SK-N-SH treated with all-trans-retinoic acid at 6 μM for 48 hours (cell line): ENCODE data around the gene ARHGEF11.

Experiments
- ATAC-seq: fragments of 200-7000 bp; cut with Tn5 transposase; 3 replicates; pipeline ENCODE4 v1.9.1; 2020; ENCODE audit warnings: mild to moderate bottlenecking, moderate library complexity
- ARNTL ChIP-seq: fragments of 450-650 bp; formaldehyde crosslinking; IDR thresholded peaks from 2 replicates; pipeline ENCODE4 v1.5.0; 2020; ENCODE audit warnings: low read depth, mild to moderate bottlenecking, moderate library complexity, borderline replicate concordance
- CSDC2 ChIP-seq: fragments of 250-450 bp; sonication (Bioruptor Pico); IDR thresholded peaks from 2 replicates; pipeline ENCODE4 v1.5.0; 2020; ENCODE audit warnings: mild to moderate bottlenecking, moderate library complexity
- ESRRG ChIP-seq: fragments of 250-450 bp; sonication (Bioruptor Pico); IDR thresholded peaks from 2 replicates; pipeline ENCODE4 v1.6.1; 2021; ENCODE audit warnings: mild to moderate bottlenecking
- GLIS3 ChIP-seq: fragments of 250-450 bp; sonication (Bioruptor Pico); IDR thresholded peaks from 2 replicates; pipeline ENCODE4 v1.5.0; 2020; ENCODE audit warnings: mild to moderate bottlenecking, moderate library complexity
- OSR1 ChIP-seq: fragments of 250-450 bp; sonication (Bioruptor Pico); IDR thresholded peaks from 2 replicates; pipeline ENCODE4 v1.8.0; 2022; ENCODE audit warnings: moderate library complexity, mild to moderate bottlenecking, inconsistent platforms
- PPARA ChIP-seq: fragments of 250-450 bp; sonication (Bioruptor Pico); IDR thresholded peaks from 2 replicates; pipeline ENCODE4 v1.5.0; 2020; ENCODE audit warnings: mild to moderate bottlenecking, borderline replicate concordance
- RARB ChIP-seq: fragments of 250-450 bp; sonication (Bioruptor Pico); IDR thresholded peaks from 2 replicates; pipeline ENCODE4 v1.8.0; 2021; ENCODE audit warnings: mild to moderate bottlenecking, moderate library complexity
- SNAI2 ChIP-seq: fragments of 250-450 bp; sonication (Bioruptor Pico); IDR thresholded peaks from 2 replicates; pipeline ENCODE4 v1.5.0; 2020; ENCODE audit warnings: mild to moderate bottlenecking, moderate library complexity
- TCF4 ChIP-seq: fragments of 250-450 bp; sonication (Bioruptor Pico); IDR thresholded peaks from 2 replicates; pipeline ENCODE4 v1.8.0; 2021; ENCODE audit warnings: mild to moderate bottlenecking, moderate library complexity, borderline replicate concordance
- ZC3H10 ChIP-seq: fragments of 250-450 bp; sonication (Bioruptor Pico); IDR thresholded peaks from 2 replicates; pipeline ENCODE4 v1.5.1; 2021; ENCODE audit warnings: mild to moderate bottlenecking, moderate library complexity
- ZNF565 ChIP-seq: fragments of 450-650 bp; formaldehyde crosslinking; conservative IDR thresholded peaks from 2 replicates; pipeline ENCODE4 v1.5.0; 2020; ENCODE audit warnings: low read depth, mild to moderate bottlenecking, moderate library complexity
- ZNF70 ChIP-seq: fragments of 450-650 bp; formaldehyde crosslinking; IDR thresholded peaks from 2 replicates; pipeline ENCODE4 v1.5.0; 2020; ENCODE audit warnings: mild to moderate bottlenecking, moderate library complexity
- ZNF8 ChIP-seq: fragments of 450-650 bp; formaldehyde crosslinking; IDR thresholded peaks from 2 replicates; pipeline ENCODE4 v1.5.0; 2020; ENCODE audit warnings: mild to moderate bottlenecking, moderate library complexity
- TF ChIP-seq, protein P1 (sequence below): fragments of 250-450 bp; sonication (Bioruptor Pico); IDR thresholded peaks from 2 replicates; pipeline ENCODE4 v1.5.0; 2020; ENCODE audit warnings: mild to moderate bottlenecking, moderate library complexity
- TF ChIP-seq, protein P2 (sequence below): fragments of 250-450 bp; sonication (Bioruptor Pico); IDR thresholded peaks from 2 replicates; pipeline ENCODE4 v1.5.1; 2021; ENCODE audit warnings: mild to moderate bottlenecking, moderate library complexity
- TF ChIP-seq, protein P3 (sequence below): fragments of 250-450 bp; sonication (Bioruptor Pico); IDR thresholded peaks from 2 replicates; pipeline ENCODE4 v1.8.0; 2020; ENCODE audit warnings: mild to moderate bottlenecking, moderate library complexity, borderline replicate concordance
- TF ChIP-seq, protein P4 (sequence below): fragments of 250-450 bp; sonication (Bioruptor Pico); IDR thresholded peaks from 2 replicates; pipeline ENCODE4 v1.8.0; 2021; ENCODE audit warnings: low read depth, mild to moderate bottlenecking, moderate library complexity, borderline replicate concordance
- TF ChIP-seq, protein P5 (sequence below): fragments of 250-450 bp; sonication (Bioruptor Pico); IDR thresholded peaks from 2 replicates; pipeline ENCODE4 v1.5.1; 2020; ENCODE audit warnings: low read depth, mild to moderate bottlenecking, moderate library complexity

Gene ARHGEF11

DNA sequence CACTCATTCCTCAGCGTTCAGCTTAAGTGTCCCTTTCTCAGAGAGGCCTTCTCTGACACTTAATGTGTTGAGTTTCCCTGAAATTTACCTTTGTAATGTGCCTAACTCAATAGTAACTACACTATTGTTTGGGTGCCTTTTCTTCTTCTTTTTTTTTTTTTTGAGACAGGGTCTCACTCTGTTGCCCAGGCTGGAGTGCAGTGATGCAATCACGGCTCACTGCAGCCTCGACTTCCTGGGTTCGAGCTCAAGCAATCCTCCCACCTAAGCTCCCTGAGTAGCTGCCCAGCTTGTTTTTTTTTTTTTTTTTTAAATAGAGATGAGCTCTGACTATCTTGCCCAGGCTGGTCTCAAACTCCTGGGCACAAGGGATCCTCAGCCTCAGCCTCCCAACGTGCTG is 50.1 kb downstream of the ARHGEF11 start:
- TF ChIP-seq ZNF70 (CRISPR knock-in tag): no peak
- no peak for TF ChIP-seq TCF4 (CRISPR knock-in tag)
- no peak for TF ChIP-seq ZC3H10 (CRISPR knock-in tag)
- no peak for TF ChIP-seq GLIS3 (CRISPR knock-in tag)
- TF ChIP-seq, protein P1, sequence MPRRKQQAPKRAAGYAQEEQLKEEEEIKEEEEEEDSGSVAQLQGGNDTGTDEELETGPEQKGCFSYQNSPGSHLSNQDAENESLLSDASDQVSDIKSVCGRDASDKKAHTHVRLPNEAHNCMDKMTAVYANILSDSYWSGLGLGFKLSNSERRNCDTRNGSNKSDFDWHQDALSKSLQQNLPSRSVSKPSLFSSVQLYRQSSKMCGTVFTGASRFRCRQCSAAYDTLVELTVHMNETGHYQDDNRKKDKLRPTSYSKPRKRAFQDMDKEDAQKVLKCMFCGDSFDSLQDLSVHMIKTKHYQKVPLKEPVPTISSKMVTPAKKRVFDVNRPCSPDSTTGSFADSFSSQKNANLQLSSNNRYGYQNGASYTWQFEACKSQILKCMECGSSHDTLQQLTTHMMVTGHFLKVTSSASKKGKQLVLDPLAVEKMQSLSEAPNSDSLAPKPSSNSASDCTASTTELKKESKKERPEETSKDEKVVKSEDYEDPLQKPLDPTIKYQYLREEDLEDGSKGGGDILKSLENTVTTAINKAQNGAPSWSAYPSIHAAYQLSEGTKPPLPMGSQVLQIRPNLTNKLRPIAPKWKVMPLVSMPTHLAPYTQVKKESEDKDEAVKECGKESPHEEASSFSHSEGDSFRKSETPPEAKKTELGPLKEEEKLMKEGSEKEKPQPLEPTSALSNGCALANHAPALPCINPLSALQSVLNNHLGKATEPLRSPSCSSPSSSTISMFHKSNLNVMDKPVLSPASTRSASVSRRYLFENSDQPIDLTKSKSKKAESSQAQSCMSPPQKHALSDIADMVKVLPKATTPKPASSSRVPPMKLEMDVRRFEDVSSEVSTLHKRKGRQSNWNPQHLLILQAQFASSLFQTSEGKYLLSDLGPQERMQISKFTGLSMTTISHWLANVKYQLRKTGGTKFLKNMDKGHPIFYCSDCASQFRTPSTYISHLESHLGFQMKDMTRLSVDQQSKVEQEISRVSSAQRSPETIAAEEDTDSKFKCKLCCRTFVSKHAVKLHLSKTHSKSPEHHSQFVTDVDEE: no peak
- TF ChIP-seq, protein P2, sequence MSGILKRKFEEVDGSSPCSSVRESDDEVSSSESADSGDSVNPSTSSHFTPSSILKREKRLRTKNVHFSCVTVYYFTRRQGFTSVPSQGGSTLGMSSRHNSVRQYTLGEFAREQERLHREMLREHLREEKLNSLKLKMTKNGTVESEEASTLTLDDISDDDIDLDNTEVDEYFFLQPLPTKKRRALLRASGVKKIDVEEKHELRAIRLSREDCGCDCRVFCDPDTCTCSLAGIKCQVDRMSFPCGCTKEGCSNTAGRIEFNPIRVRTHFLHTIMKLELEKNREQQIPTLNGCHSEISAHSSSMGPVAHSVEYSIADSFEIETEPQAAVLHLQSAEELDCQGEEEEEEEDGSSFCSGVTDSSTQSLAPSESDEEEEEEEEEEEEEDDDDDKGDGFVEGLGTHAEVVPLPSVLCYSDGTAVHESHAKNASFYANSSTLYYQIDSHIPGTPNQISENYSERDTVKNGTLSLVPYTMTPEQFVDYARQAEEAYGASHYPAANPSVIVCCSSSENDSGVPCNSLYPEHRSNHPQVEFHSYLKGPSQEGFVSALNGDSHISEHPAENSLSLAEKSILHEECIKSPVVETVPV: no peak
- TF ChIP-seq SNAI2 (CRISPR knock-in tag): no peak
- TF ChIP-seq OSR1 (CRISPR knock-in tag): no peak
- TF ChIP-seq, protein P3, sequence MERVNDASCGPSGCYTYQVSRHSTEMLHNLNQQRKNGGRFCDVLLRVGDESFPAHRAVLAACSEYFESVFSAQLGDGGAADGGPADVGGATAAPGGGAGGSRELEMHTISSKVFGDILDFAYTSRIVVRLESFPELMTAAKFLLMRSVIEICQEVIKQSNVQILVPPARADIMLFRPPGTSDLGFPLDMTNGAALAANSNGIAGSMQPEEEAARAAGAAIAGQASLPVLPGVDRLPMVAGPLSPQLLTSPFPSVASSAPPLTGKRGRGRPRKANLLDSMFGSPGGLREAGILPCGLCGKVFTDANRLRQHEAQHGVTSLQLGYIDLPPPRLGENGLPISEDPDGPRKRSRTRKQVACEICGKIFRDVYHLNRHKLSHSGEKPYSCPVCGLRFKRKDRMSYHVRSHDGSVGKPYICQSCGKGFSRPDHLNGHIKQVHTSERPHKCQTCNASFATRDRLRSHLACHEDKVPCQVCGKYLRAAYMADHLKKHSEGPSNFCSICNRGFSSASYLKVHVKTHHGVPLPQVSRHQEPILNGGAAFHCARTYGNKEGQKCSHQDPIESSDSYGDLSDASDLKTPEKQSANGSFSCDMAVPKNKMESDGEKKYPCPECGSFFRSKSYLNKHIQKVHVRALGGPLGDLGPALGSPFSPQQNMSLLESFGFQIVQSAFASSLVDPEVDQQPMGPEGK (CRISPR knock-in tag): no peak
- no peak for TF ChIP-seq CSDC2 (CRISPR knock-in tag)
- TF ChIP-seq, protein P4, sequence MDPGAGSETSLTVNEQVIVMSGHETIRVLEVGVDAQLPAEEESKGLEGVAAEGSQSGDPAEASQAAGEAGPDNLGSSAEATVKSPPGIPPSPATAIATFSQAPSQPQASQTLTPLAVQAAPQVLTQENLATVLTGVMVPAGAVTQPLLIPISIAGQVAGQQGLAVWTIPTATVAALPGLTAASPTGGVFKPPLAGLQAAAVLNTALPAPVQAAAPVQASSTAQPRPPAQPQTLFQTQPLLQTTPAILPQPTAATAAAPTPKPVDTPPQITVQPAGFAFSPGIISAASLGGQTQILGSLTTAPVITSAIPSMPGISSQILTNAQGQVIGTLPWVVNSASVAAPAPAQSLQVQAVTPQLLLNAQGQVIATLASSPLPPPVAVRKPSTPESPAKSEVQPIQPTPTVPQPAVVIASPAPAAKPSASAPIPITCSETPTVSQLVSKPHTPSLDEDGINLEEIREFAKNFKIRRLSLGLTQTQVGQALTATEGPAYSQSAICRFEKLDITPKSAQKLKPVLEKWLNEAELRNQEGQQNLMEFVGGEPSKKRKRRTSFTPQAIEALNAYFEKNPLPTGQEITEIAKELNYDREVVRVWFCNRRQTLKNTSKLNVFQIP: no peak
- TF ChIP-seq ZNF8 (CRISPR knock-in tag): no peak
- ATAC-seq: no peak

DNA sequence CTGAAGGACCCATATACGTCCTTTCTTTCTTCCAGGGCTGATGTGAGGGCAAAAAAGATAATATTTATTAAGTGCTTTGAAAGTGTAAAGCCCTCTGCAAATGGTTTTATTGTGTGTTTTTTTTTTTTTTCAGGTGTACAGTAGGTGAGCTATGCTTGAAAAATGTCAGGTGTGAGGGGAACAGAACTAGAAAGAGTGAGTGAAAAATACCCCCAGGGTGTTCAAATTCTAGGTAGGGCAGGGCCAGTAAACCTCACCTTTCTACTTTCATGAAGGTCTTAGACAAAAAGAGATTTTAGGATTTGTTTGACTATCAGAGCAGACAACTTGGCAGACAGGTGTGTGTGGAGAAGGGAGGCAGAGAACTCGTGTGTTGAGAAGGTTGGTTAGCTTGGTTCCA is 51.3 kb downstream of the ARHGEF11 start:
- TF ChIP-seq, protein P2: no peak
- TF ChIP-seq, protein P5, sequence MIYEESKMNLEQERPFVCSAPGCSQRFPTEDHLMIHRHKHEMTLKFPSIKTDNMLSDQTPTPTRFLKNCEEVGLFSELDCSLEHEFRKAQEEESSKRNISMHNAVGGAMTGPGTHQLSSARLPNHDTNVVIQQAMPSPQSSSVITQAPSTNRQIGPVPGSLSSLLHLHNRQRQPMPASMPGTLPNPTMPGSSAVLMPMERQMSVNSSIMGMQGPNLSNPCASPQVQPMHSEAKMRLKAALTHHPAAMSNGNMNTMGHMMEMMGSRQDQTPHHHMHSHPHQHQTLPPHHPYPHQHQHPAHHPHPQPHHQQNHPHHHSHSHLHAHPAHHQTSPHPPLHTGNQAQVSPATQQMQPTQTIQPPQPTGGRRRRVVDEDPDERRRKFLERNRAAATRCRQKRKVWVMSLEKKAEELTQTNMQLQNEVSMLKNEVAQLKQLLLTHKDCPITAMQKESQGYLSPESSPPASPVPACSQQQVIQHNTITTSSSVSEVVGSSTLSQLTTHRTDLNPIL (CRISPR knock-in tag): no peak
- TF ChIP-seq ZNF8 (CRISPR knock-in tag) (no peak), RARB (CRISPR knock-in tag) (no peak), CSDC2 (CRISPR knock-in tag) (no peak), ZC3H10 (CRISPR knock-in tag) (no peak)
- TF ChIP-seq, protein P3 (CRISPR knock-in tag): no peak
- ATAC-seq: no peak

DNA sequence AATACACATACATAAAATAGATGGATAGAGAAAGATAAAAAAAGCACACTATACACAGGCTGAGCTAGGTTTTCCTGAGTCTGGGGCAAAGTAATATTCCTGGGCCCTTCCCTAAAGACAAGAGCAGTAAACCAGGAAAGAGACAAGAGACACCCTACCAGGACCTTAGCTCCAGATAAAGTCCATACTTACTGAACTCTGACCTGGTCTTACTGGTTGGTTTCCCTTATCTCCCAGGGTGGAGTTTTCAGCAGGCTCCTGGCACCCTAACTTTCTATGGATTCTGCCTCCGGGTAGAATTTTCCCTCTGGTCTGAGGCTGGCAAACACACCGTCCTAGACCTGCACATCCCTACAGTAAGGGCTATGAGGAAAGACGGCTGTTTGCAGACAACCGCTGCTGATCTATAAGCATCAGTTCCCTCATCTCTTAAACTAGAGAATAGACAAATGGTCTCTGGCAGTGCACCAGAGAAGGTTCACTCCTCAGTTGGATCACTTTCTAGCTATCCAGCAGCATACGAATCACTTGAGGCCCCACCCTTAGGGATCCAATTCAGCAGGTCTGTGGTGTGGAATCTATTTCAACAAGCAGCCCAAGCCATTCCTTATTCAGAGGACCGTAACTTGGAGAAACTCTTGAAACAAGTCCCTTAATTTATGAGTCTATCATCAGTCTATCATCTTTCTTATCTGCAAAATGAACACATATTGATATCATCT is 52.0 kb downstream of the ARHGEF11 start:
- no peak for TF ChIP-seq RARB (CRISPR knock-in tag)
- no peak for TF ChIP-seq ARNTL
- TF ChIP-seq ZNF70 (CRISPR knock-in tag): no peak
- TF ChIP-seq PPARA (CRISPR knock-in tag): no peak
- TF ChIP-seq ESRRG (CRISPR knock-in tag): no peak
- TF ChIP-seq ZNF565 (CRISPR knock-in tag): no peak
- ATAC-seq: no peak
